H9 (cell line): ENCODE measurements around the gene RLBP1. TPM values are rescaled to one million over a fixed set of nuclear protein-coding genes. Genes with fewer than 3 reads are reported as not detected.
A peak's percentile ranks its signal among the peaks of the same experiment; 100 is the strongest.

Experiments
- DNase-seq: peaks from one replicate; pipeline ENCODE4 v3.0.0-alpha.2; 2017
- H2AFZ ChIP-seq: one replicate; pipeline ENCODE4 v1.6.1; 2013; ENCODE audit warnings: mild to moderate bottlenecking, low read length, control low read depth, moderate library complexity
- H2AK5ac ChIP-seq: 2 replicates; pipeline ENCODE4 v1.6.1; 2013; ENCODE audit warnings: low read length, control low read depth, mixed read lengths; ENCODE audit not compliant: insufficient read length
- H2BK120ac ChIP-seq: one replicate; pipeline ENCODE4 v1.6.1; 2013; ENCODE audit warnings: low read depth, mild to moderate bottlenecking, low read length, control low read depth, inconsistent platforms; ENCODE audit not compliant: poor library complexity, severe bottlenecking
- H2BK12ac ChIP-seq: 2 replicates; pipeline ENCODE4 v1.6.1; 2013; ENCODE audit warnings: low read length, control low read depth, mixed read lengths, low read depth; ENCODE audit not compliant: insufficient read length
- H2BK15ac ChIP-seq: 2 replicates; pipeline ENCODE4 v1.6.1; 2013; ENCODE audit warnings: low read depth, low read length, control low read depth
- H2BK20ac ChIP-seq: one replicate; pipeline ENCODE4 v1.6.1; 2013; ENCODE audit warnings: low read depth, mild to moderate bottlenecking, low read length, control low read depth, inconsistent platforms; ENCODE audit not compliant: poor library complexity, severe bottlenecking
- H2BK5ac ChIP-seq: 2 replicates; pipeline ENCODE4 v1.6.1; 2013; ENCODE audit warnings: low read length, control low read depth, mixed read lengths; ENCODE audit not compliant: insufficient read length
- H3K14ac ChIP-seq: 2 replicates; pipeline ENCODE4 v1.6.1; 2013; ENCODE audit warnings: low read length, control low read depth; ENCODE audit not compliant: insufficient read depth
- H3K18ac ChIP-seq: 2 replicates; pipeline ENCODE4 v1.6.1; 2013; ENCODE audit warnings: low read depth, mild to moderate bottlenecking, mixed read lengths, low read length, control low read depth; ENCODE audit not compliant: insufficient read length
- H3K23ac ChIP-seq: 2 replicates; pipeline ENCODE4 v1.6.1; 2013; ENCODE audit warnings: low read length, control low read depth, mixed read lengths, low read depth; ENCODE audit not compliant: insufficient read length
- H3K23me2 ChIP-seq: 2 replicates; pipeline ENCODE4 v1.6.1; 2013; ENCODE audit warnings: low read depth, mild to moderate bottlenecking, mixed read lengths, low read length, control low read depth; ENCODE audit not compliant: insufficient read length, poor library complexity, severe bottlenecking
- H3K27ac ChIP-seq: 2 replicates; pipeline ENCODE4 v1.5.1; 2013; ENCODE audit warnings: low read length, control low read depth, mixed read lengths, low read depth; ENCODE audit not compliant: insufficient read length
- H3K27me3 ChIP-seq: 2 replicates; pipeline ENCODE4 v1.6.1; 2013; ENCODE audit warnings: low read length, control low read depth, inconsistent platforms; ENCODE audit not compliant: insufficient read depth
- H3K4ac ChIP-seq: 2 replicates; pipeline ENCODE4 v1.6.1; 2013; ENCODE audit warnings: low read depth, mild to moderate bottlenecking, control low read depth, inconsistent platforms, low read length, moderate library complexity
- H3K4me1 ChIP-seq: 2 replicates; pipeline ENCODE4 v1.6.1; 2013; ENCODE audit warnings: low read length, control low read depth, inconsistent platforms; ENCODE audit not compliant: insufficient read depth
- H3K4me2 ChIP-seq: 2 replicates; pipeline ENCODE4 v1.6.1; 2013; ENCODE audit warnings: low read length, control low read depth, mixed read lengths; ENCODE audit not compliant: insufficient read length, insufficient read depth
- H3K56ac ChIP-seq: 2 replicates; pipeline ENCODE4 v1.6.1; 2013; ENCODE audit warnings: low read depth, mild to moderate bottlenecking, mixed read lengths, low read length, control low read depth; ENCODE audit not compliant: insufficient read length
- H3K79me1 ChIP-seq: 2 replicates; pipeline ENCODE4 v1.6.1; 2013; ENCODE audit warnings: low read depth, mild to moderate bottlenecking, moderate library complexity, low read length, control low read depth, inconsistent platforms; ENCODE audit not compliant: insufficient read depth, poor library complexity, severe bottlenecking
- H3K79me2 ChIP-seq: 2 replicates; pipeline ENCODE4 v1.6.1; 2013; ENCODE audit warnings: low read length, control low read depth, inconsistent platforms; ENCODE audit not compliant: insufficient read depth
- H3K9ac ChIP-seq: 2 replicates; pipeline ENCODE4 v1.6.1; 2013; ENCODE audit warnings: low read length, control low read depth, mixed read lengths; ENCODE audit not compliant: insufficient read length; ENCODE audit errors: extremely low read depth
- H3K9me3 ChIP-seq: one replicate; pipeline ENCODE4 v1.6.1; 2013; ENCODE audit warnings: low read depth, low read length, inconsistent platforms; ENCODE audit not compliant: control insufficient read depth
- H3T11ph ChIP-seq: one replicate; pipeline ENCODE4 v1.6.1; 2013; ENCODE audit warnings: mild to moderate bottlenecking, low read length, control low read depth, inconsistent platforms
- H4K20me1 ChIP-seq: one replicate; pipeline ENCODE4 v1.6.1; 2013; ENCODE audit not compliant: control insufficient read depth, insufficient read length, insufficient read depth
- H4K5ac ChIP-seq: 2 replicates; pipeline ENCODE4 v1.6.1; 2013; ENCODE audit warnings: low read depth, mild to moderate bottlenecking, mixed read lengths, low read length, control low read depth; ENCODE audit not compliant: insufficient read length
- H4K8ac ChIP-seq: replicated peaks from 2 replicates; pipeline ENCODE4 v1.6.1; 2013; ENCODE audit warnings: low read length, control low read depth, mixed read lengths, low read depth; ENCODE audit not compliant: insufficient read length
- H4K91ac ChIP-seq: 2 replicates; pipeline ENCODE4 v1.6.1; 2013; ENCODE audit warnings: low read depth, mild to moderate bottlenecking, moderate library complexity, mixed read lengths, low read length, control low read depth; ENCODE audit not compliant: insufficient read length
- H3K27ac Mint-ChIP-seq, 3 experiments: 2 replicates in 2 of 3; 3 replicates in 1 of 3; pipeline ENCODE4 v1.8.0; 2020 to 2021; ENCODE audit warnings: mixed read lengths in 3 of 3, mild to moderate bottlenecking in 1 of 3, moderate library complexity in 1 of 3
- H3K27me3 Mint-ChIP-seq: 2 replicates; pipeline ENCODE4 v1.8.0; 2021; ENCODE audit warnings: low read depth, mild to moderate bottlenecking, moderate library complexity, mixed read lengths
- H3K36me3 Mint-ChIP-seq, 3 experiments: 2 replicates in 2 of 3; 3 replicates in 1 of 3; pipeline ENCODE4 v1.8.0; 2020 to 2021; ENCODE audit warnings: low read depth in 3 of 3, mixed read lengths in 3 of 3; ENCODE audit not compliant: insufficient read depth in 1 of 3
- H3K4me1 Mint-ChIP-seq, 2 experiments: 2 replicates each; pipeline ENCODE4 v1.8.0; 2020; ENCODE audit warnings: mixed read lengths in 2 of 2
- H3K4me3 Mint-ChIP-seq, 2 experiments: 2 replicates in 1 of 2; 3 replicates in 1 of 2; pipeline ENCODE4 v1.8.0; 2020 to 2021; ENCODE audit warnings: mild to moderate bottlenecking in 2 of 2, mixed read lengths in 2 of 2, moderate library complexity in 1 of 2
- H3K9me3 Mint-ChIP-seq, 2 experiments: 2 replicates in 1 of 2; 3 replicates in 1 of 2; pipeline ENCODE4 v1.8.0; 2020; ENCODE audit warnings: mild to moderate bottlenecking in 2 of 2, mixed read lengths in 2 of 2, moderate library complexity in 1 of 2
- CTCF ChIP-seq: fragments of 200-600 bp; sonication (generic); conservative IDR thresholded peaks from 3 replicates; pipeline ENCODE4 v1.8.0; 2021; ENCODE audit warnings: antibody characterized with exemption, mild to moderate bottlenecking
- WGBS: extraction: QIAGEN DNeasy Blood & Tissue Kit; methylation state at CpG from one replicate; pipeline ENCODE4 v1.1.7; 2013; ENCODE audit warnings: missing lambda C conversion rate, low lambda C conversion rate, mixed read lengths; ENCODE audit not compliant: insufficient read length; ENCODE audit errors: extremely low coverage; 5-methylcytosine and 5-hydroxymethylcytosine counted together
- total RNA-seq: library from RNA; stranded (reverse); gene quantifications from 2 replicates; pipeline ENCODE4 v1.2.1, GENCODE V29; 2021

The RLBP1 gene
- total RNA-seq, 1 experiment from 2014 or later = not detected

- Histone ChIP-seq H3K4ac (no peak overlapping the region), H2BK15ac (no peak overlapping the region), H3K9me3 (no peaks in the 10 kb centered on the region), H2BK120ac (no peak overlapping the region), H2AFZ (no peak overlapping the region), H3K27me3 (no peaks in the 10 kb centered on the region), H3K79me2 (no peaks in the 10 kb centered on the region), H2AK5ac (peak overlapping the region; percentile 9), H3T11ph (no peak overlapping the region), H2BK5ac (no peak overlapping the region), H3K18ac (no peak overlapping the region), H3K23ac (no peak overlapping the region), H3K56ac (no peak overlapping the region), H2BK12ac (no peak overlapping the region), H4K91ac (no peak overlapping the region), H3K23me2 (peaks cover 4% of the 10 kb centered on the region), H3K4me2 (no peak overlapping the region), H3K4me1 (peaks cover 7% of the 10 kb centered on the region), H3K9ac (no peak overlapping the region), H4K20me1 (no peaks in the 10 kb centered on the region), H2BK20ac (no peak overlapping the region), H3K79me1 (no peaks in the 10 kb centered on the region), H4K8ac (no peak overlapping the region), H3K27ac (peak overlapping the region; percentile 81), H4K5ac (no peak overlapping the region), H3K14ac (no peak overlapping the region)
- H3K4me3 Mint-ChIP-seq = no peak overlapping the region
- H3K9me3 Mint-ChIP-seq = no peaks in the 10 kb centered on the region
- peaks cover 56 to 66% of the 10 kb centered on the region in 2 experiments for H3K4me1 Mint-ChIP-seq
- H3K36me3 Mint-ChIP-seq = peaks cover 3 to 6% (median 6%) of the 10 kb centered on the region in 3 experiments; a peak in 5 of 7 replicates
- no peaks in the 10 kb centered on the region for H3K27me3 Mint-ChIP-seq
- peak overlapping the region in 2 of 3 experiments; percentile 65 to 85; a peak in 3 of 7 replicates for H3K27ac Mint-ChIP-seq
- DNase-seq = no peak
- no CpG with 5 or more reads among the region's 2 CpGs for WGBS
- TF ChIP-seq CTCF = no peak
Observed at GRCh38 chr15:89198196-89198595, 23.2 kb downstream of the RLBP1 start.
